ENCODE measurements around the gene CNNM1. TPM values are rescaled to one million over a fixed set of nuclear protein-coding genes. Genes with fewer than 3 reads are reported as not detected.

The CNNM1 gene
- total RNA-seq, 3 donors from 2014 or later (not counting 1 experiment from before 2014, with no cell fraction given), result not detected

DNA sequence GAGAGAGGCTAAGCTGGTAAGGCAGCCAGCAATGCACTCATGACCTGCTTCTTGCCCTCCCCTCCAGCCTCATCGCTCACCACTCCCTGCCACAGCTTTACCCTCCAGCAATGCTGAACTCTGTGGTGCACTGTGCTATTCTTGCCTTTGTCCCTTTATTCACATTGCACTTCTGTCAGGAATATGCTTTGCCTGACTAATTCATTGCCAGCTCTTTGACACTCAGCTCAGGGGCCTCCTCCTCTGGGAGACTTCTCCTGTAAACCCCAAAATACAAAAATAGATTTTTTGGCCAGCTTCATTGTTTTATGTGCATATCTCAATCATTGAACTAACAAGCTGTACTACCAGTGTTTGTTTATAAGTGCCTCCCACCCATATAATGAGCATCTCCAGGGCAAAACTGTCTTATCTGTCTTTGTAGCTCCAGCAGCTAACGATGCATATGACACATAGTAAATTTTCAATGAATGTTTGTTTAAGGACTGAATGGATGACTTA lies 8.2 kb downstream of the CNNM1 start:
- no peaks in the 10 kb centered on the region for H3K9me3 Mint-ChIP-seq
- H3K27me3 Mint-ChIP-seq (ENCODE audit: low read depth in 2 of 2), result peaks cover 8 to 11% of the 10 kb centered on the region in 2 donors
- H3K27me3 ChIP-seq (ENCODE audit: control insufficient read depth, insufficient read depth, low read length), result no peaks in the 10 kb centered on the region
- H3K4me1 ChIP-seq (ENCODE audit: control insufficient read depth, insufficient read depth, low read length), result no peaks in the 10 kb centered on the region
- no peak for DNase-seq
- no peak overlapping the region for H3K27ac ChIP-seq (ENCODE audit: low read length)
- no peaks in the 10 kb centered on the region for H3K9me3 ChIP-seq (ENCODE audit: control insufficient read depth, insufficient read depth, low read length)
- H3K4me3 Mint-ChIP-seq, result no peak overlapping the region
- WGBS (ENCODE audit: insufficient coverage), result 94% methylated on average over 2 of the region's 2 CpGs
- H3K36me3 Mint-ChIP-seq, result no peaks in the 10 kb centered on the region
- H3K36me3 ChIP-seq (ENCODE audit: control insufficient read depth, insufficient read depth, low read length), result no peaks in the 10 kb centered on the region
- no peak for ATAC-seq
- no peaks in the 10 kb centered on the region for H3K4me1 Mint-ChIP-seq
- H3K27ac Mint-ChIP-seq, result no peak overlapping the region
- no peak overlapping the region for H3K4me3 ChIP-seq (ENCODE audit: low read length)
- intact Hi-C loops (cut with micrococcal nuclease), result no loop called here
- TF ChIP-seq, protein P1, sequence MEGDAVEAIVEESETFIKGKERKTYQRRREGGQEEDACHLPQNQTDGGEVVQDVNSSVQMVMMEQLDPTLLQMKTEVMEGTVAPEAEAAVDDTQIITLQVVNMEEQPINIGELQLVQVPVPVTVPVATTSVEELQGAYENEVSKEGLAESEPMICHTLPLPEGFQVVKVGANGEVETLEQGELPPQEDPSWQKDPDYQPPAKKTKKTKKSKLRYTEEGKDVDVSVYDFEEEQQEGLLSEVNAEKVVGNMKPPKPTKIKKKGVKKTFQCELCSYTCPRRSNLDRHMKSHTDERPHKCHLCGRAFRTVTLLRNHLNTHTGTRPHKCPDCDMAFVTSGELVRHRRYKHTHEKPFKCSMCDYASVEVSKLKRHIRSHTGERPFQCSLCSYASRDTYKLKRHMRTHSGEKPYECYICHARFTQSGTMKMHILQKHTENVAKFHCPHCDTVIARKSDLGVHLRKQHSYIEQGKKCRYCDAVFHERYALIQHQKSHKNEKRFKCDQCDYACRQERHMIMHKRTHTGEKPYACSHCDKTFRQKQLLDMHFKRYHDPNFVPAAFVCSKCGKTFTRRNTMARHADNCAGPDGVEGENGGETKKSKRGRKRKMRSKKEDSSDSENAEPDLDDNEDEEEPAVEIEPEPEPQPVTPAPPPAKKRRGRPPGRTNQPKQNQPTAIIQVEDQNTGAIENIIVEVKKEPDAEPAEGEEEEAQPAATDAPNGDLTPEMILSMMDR (IDR thresholded peaks at IDR 0.05), result no peak

DNA sequence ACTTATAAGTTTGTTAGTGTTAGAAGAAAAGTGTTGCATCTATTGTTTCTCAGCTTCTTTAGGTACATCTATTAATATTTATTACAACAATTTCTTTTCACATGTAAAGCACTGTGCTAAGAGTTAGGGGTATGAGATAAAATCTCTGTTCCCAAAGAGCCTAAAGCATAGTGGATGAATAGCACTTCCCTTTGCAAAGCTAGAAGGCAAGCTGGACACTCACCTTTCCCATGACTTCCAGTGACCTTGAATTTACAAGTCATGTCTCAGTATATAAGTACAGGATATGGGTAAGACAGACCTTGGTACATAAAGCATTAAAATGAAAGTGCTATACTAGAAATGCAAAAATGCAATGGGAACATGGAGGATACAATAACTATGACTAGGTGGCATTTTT lies 8.7 kb downstream of the CNNM1 start:
- peaks cover 5 to 11% of the 10 kb centered on the region in 2 donors for H3K27me3 Mint-ChIP-seq (ENCODE audit: low read depth in 2 of 2)
- intact Hi-C loops (cut with micrococcal nuclease), result no loop called here
- no peak overlapping the region for H3K4me3 Mint-ChIP-seq
- Histone ChIP-seq H3K4me1 (ENCODE audit: control insufficient read depth, insufficient read depth, low read length) (no peaks in the 10 kb centered on the region), H3K9me3 (ENCODE audit: control insufficient read depth, insufficient read depth, low read length) (no peaks in the 10 kb centered on the region), H3K4me3 (ENCODE audit: low read length) (no peak overlapping the region), H3K36me3 (ENCODE audit: control insufficient read depth, insufficient read depth, low read length) (no peaks in the 10 kb centered on the region), H3K27me3 (ENCODE audit: control insufficient read depth, insufficient read depth, low read length) (no peaks in the 10 kb centered on the region), H3K27ac (ENCODE audit: low read length) (no peak overlapping the region)
- no peak for DNase-seq
- H3K4me1 Mint-ChIP-seq, result no peaks in the 10 kb centered on the region
- ATAC-seq, result no peak
- TF ChIP-seq, protein P1 (IDR thresholded peaks at IDR 0.05), result no peak
- no peaks in the 10 kb centered on the region for H3K36me3 Mint-ChIP-seq
- H3K9me3 Mint-ChIP-seq, result no peaks in the 10 kb centered on the region
- H3K27ac Mint-ChIP-seq, result no peak overlapping the region

DNA sequence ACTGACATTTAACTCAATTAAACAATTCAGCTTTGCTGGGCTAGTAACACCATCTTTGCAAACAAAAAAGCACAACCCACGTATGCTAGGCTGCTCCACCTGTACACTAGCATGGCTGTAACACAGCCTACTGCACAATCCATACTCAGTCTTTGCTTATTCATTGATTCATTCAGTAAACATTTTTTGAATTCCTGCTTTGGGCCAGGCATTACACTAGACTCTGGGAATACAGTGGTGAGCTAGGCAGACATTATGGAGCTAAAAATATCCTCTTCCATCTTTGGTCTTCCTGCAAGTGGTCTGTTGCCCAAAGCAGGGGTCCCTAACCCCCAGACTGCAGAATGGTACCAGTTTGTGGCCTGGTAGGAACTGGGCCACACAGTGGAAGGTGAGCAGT lies 9.9 kb downstream of the CNNM1 start:
- no peak for DNase-seq
- Mint-ChIP-seq H3K36me3 (no peaks in the 10 kb centered on the region), H3K9me3 (no peaks in the 10 kb centered on the region), H3K27me3 (ENCODE audit: low read depth in 2 of 2) (peaks cover 5 to 11% of the 10 kb centered on the region in 2 donors), H3K4me3 (no peak overlapping the region), H3K27ac (no peak overlapping the region), H3K4me1 (no peaks in the 10 kb centered on the region)
- TF ChIP-seq, protein P1 (IDR thresholded peaks at IDR 0.05), result no peak
- H3K27ac ChIP-seq (ENCODE audit: low read length), result no peak overlapping the region
- H3K36me3 ChIP-seq (ENCODE audit: control insufficient read depth, insufficient read depth, low read length), result no peaks in the 10 kb centered on the region
- H3K4me1 ChIP-seq (ENCODE audit: control insufficient read depth, insufficient read depth, low read length), result no peaks in the 10 kb centered on the region
- intact Hi-C loops (cut with micrococcal nuclease), result no loop called here
- no peaks in the 10 kb centered on the region for H3K27me3 ChIP-seq (ENCODE audit: control insufficient read depth, insufficient read depth, low read length)
- H3K9me3 ChIP-seq (ENCODE audit: control insufficient read depth, insufficient read depth, low read length), result no peaks in the 10 kb centered on the region
- no peak overlapping the region for H3K4me3 ChIP-seq (ENCODE audit: low read length)
- ATAC-seq, result no peak
- WGBS (ENCODE audit: insufficient coverage), result 81% methylated on average over 1 of the region's 1 CpG

DNA sequence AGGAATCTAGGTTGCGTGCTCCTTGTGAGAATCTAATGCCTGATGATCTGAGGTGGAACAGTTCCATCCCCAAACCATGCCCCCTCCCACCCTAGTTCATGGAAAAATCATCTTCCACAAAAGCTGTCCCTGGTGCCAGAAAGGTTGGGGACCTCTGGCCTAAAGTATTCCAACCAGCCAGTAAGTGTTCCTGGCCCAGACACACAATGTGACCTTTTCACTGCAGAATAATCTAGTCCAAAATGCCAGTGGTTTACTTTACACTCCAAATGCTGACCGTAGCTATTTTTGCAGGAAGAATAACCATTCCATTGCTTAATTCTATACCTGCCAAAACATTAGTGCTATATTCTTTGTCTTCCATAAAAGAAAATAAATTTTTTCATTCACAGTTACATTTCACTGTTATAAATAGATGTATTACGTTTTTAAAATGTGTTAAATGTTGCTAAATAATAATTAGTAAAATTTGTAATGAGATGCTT lies 10.4 kb downstream of the CNNM1 start:
- 94% methylated on average over 2 of the region's 3 CpGs for whole genome bisulfite sequencing (ENCODE audit: insufficient coverage)
- Histone ChIP-seq H3K9me3 (ENCODE audit: control insufficient read depth, insufficient read depth, low read length) (no peaks in the 10 kb centered on the region), H3K4me1 (ENCODE audit: control insufficient read depth, insufficient read depth, low read length) (no peaks in the 10 kb centered on the region), H3K27ac (ENCODE audit: low read length) (no peak overlapping the region), H3K36me3 (ENCODE audit: control insufficient read depth, insufficient read depth, low read length) (no peaks in the 10 kb centered on the region), H3K4me3 (ENCODE audit: low read length) (no peak overlapping the region), H3K27me3 (ENCODE audit: control insufficient read depth, insufficient read depth, low read length) (no peaks in the 10 kb centered on the region)
- H3K4me3 Mint-ChIP-seq, result no peak overlapping the region
- ATAC-seq, result no peak
- intact Hi-C loops (cut with micrococcal nuclease), result no loop called here
- H3K9me3 Mint-ChIP-seq, result no peaks in the 10 kb centered on the region
- H3K27ac Mint-ChIP-seq, result no peak overlapping the region
- TF ChIP-seq, protein P1 (IDR thresholded peaks at IDR 0.05), result no peak
- H3K4me1 Mint-ChIP-seq, result no peaks in the 10 kb centered on the region
- no peak for DNase-seq
- peaks cover 5 to 11% of the 10 kb centered on the region in 2 donors for H3K27me3 Mint-ChIP-seq (ENCODE audit: low read depth in 2 of 2)
- H3K36me3 Mint-ChIP-seq, result no peaks in the 10 kb centered on the region

Data from natural killer cell (primary cell).